ENCODE measurements around the gene PALS1.

GRCh38 chr14:67199016-67199415, 42.2 kb upstream of the PALS1 start:
- TF ChIP-seq CTCF (IDR thresholded peaks at IDR 0.05): no peak
- no peak for TF ChIP-seq POLR2A (IDR thresholded peaks at IDR 0.05)
